ENCODE results near the gene WNT2. TPM values are rescaled to one million over a fixed set of nuclear protein-coding genes. Genes with fewer than 3 reads are reported as not detected.

WNT2 gene
- total RNA-seq, 1 donor from 2014 or later = 9.0 TPM

DNA sequence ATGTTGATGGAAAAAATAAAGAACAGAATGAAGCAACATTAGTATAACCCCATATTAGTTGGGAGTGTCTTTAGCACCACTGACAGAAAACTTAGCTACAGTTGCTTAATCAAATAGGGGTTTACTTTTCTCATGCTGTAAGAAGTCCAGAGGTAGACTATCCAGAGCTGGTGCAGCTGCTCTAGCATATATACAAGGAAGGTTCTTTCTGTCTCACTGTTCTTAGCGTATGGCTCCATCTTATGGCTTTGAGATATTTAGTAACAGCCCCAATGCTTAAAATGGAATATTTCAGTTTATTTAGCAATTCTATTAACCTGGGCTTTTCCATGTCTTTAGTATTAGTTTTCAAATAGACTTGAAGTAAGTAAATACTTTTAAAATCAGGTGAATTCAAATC lies 15.2 kb upstream of the WNT2 start:
- H3K9me3 ChIP-seq = no peaks in the 10 kb centered on the region
- DNase-seq = no peak
- no peaks in the 10 kb centered on the region for H3K27me3 ChIP-seq (ENCODE audit: low read depth)
- intact Hi-C loops (cut with DNase I) = no loop called here
- no peaks in the 10 kb centered on the region for H3K36me3 ChIP-seq
- TF ChIP-seq, protein P1, sequence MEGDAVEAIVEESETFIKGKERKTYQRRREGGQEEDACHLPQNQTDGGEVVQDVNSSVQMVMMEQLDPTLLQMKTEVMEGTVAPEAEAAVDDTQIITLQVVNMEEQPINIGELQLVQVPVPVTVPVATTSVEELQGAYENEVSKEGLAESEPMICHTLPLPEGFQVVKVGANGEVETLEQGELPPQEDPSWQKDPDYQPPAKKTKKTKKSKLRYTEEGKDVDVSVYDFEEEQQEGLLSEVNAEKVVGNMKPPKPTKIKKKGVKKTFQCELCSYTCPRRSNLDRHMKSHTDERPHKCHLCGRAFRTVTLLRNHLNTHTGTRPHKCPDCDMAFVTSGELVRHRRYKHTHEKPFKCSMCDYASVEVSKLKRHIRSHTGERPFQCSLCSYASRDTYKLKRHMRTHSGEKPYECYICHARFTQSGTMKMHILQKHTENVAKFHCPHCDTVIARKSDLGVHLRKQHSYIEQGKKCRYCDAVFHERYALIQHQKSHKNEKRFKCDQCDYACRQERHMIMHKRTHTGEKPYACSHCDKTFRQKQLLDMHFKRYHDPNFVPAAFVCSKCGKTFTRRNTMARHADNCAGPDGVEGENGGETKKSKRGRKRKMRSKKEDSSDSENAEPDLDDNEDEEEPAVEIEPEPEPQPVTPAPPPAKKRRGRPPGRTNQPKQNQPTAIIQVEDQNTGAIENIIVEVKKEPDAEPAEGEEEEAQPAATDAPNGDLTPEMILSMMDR (IDR thresholded peaks at IDR 0.05) = no peak
- no peak overlapping the region for H3K4me3 ChIP-seq
- ATAC-seq = no peak
- H3K27ac ChIP-seq = no peak overlapping the region
- no peaks in the 10 kb centered on the region for H3K4me1 ChIP-seq

DNA sequence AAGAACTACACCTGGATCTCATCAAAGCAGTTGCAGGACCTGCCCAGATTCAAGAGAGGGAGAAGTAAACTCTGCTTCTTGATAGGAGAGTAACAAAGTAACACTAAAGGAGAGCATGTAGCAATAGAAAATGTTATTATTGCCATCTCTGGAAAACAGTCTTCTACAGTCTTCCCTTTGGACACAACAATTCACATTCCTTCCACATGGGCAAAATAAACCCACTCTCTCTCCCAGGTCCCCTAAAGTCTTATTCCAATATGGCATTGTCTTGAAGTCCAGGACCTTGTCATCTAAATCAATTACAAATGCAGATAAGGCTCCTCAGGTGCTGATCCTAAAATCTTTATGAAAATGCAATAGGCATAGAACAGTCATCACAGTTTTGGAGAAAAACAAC lies 10.3 kb upstream of the WNT2 start:
- TF ChIP-seq, protein P1 (IDR thresholded peaks at IDR 0.05) = no peak
- no peaks in the 10 kb centered on the region for H3K27me3 ChIP-seq (ENCODE audit: low read depth)
- no peak overlapping the region for H3K27ac ChIP-seq
- ATAC-seq (no peak), DNase-seq (no peak)
- no peaks in the 10 kb centered on the region for H3K9me3 ChIP-seq
- H3K36me3 ChIP-seq = no peaks in the 10 kb centered on the region
- no peaks in the 10 kb centered on the region for H3K4me1 ChIP-seq
- no peak overlapping the region for H3K4me3 ChIP-seq
- intact Hi-C loops (cut with DNase I) = no loop called here

GRCh38 chr7:117332031-117332430 lies 9.2 kb upstream of the WNT2 start:
- ATAC-seq (no peak), DNase-seq (no peak)
- TF ChIP-seq, protein P1 (IDR thresholded peaks at IDR 0.05) = no peak
- H3K27ac ChIP-seq = no peak overlapping the region
- no peaks in the 10 kb centered on the region for H3K36me3 ChIP-seq
- intact Hi-C loops (cut with DNase I) = no loop called here
- no peaks in the 10 kb centered on the region for H3K27me3 ChIP-seq (ENCODE audit: low read depth)
- H3K9me3 ChIP-seq = no peaks in the 10 kb centered on the region
- H3K4me1 ChIP-seq = no peaks in the 10 kb centered on the region
- no peak overlapping the region for H3K4me3 ChIP-seq

DNA sequence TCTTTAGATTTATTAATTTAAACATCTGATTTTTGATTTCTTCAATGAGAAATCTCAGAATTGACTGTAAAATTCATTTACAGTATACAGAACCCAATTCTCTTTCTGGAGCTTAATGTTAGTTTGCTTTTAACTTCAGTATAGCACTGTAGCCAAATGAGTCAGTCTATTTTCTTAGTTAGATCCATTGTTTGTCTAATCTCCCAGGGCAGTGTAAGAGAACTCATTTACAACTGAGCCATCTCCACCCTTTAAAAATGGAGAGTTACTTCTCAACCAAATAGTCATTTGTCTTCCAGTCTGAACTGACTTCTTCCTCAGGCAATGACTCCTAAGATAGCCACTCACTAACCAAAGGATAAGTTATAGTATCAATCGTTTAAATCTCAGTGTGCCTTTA lies 3.0 kb upstream of the WNT2 start:
- DNase-seq = no peak
- peaks cover 30% of the 10 kb centered on the region for H3K27me3 ChIP-seq (ENCODE audit: low read depth)
- intact Hi-C loops (cut with DNase I) = no loop called here
- H3K36me3 ChIP-seq = no peaks in the 10 kb centered on the region
- no peak overlapping the region for H3K27ac ChIP-seq
- TF ChIP-seq, protein P1 (IDR thresholded peaks at IDR 0.05) = no peak
- ATAC-seq = no peak
- no peaks in the 10 kb centered on the region for H3K9me3 ChIP-seq
- peaks cover 18% of the 10 kb centered on the region for H3K4me1 ChIP-seq
- H3K4me3 ChIP-seq = no peak overlapping the region

- H3K27me3 ChIP-seq (ENCODE audit: low read depth) = peaks cover 30% of the 10 kb centered on the region
- intact Hi-C loops (cut with DNase I) = no loop called here
- H3K4me1 ChIP-seq = peaks cover 18% of the 10 kb centered on the region
- DNase-seq (no peak), ATAC-seq (peak in 1 of 2 donors; percentile 40)
- TF ChIP-seq, protein P1 (IDR thresholded peaks at IDR 0.05) = no peak
- H3K9me3 ChIP-seq = no peaks in the 10 kb centered on the region
- peak overlapping the region; percentile 53 for H3K4me3 ChIP-seq
- H3K27ac ChIP-seq = peak overlapping the region; percentile 56
- H3K36me3 ChIP-seq = no peaks in the 10 kb centered on the region
These were observed 2.1 kb upstream of the WNT2 start for GRCh38 chr7:117324960-117325359.
